ENCODE measurements around the gene MID1IP1.

MID1IP1 gene

DNA sequence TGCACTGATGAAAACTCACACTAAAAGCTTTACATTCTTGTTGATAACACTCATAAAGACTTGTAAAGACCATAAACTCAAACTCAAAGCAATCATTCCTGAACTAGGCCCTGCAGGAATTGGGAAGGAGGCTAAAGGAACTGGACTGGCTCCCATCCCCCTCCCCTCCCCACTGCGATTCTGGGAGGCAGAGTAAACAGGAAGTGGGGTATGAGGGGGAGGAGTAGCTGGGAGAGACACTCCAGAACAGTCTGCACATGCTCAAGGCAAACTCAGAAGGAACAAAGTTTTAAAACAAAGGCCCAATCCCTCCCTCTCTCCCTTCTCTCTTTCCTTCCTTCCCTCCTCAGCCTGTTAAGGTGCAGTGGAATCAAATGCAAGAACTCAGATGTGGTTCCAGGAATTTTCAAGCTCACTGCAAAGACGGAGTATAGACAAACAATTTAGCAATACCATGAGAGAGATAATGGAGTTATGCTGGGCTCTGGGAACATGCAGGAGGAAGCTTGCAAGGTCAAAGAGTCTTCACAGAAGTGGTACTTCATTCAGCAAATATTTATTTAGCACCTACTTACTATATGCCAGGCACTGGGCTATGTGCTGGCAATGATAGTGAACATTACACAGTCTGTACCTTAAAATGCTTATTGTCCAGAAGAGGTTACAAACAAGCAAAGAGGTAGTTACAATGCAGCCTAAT lies 15.9 kb downstream of the MID1IP1 start:
- DNase-seq: no peak

DNA sequence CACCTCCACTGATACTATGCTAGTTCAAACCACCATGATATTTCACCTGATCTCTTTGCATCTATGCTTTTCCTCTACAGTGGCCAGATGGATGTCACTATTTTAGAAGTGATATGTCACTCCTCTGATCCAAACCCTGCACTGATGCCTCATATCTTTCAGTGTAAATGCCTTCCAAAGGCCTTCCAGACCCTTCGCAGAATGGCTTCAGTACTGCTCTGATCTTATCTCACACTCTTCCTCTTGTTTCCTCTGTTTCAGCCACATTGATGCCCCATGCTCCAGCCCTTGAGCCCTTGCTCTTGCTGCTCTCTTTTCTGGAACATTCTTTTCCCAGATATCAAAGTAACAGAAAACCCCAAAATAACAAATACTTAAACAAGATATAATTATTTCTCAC lies 17.9 kb downstream of the MID1IP1 start:
- no peak for DNase-seq

- DNase-seq: no peak
Measured at GRCh38 chrX:38819709-38820108, 18.4 kb downstream of the MID1IP1 start.

DNA sequence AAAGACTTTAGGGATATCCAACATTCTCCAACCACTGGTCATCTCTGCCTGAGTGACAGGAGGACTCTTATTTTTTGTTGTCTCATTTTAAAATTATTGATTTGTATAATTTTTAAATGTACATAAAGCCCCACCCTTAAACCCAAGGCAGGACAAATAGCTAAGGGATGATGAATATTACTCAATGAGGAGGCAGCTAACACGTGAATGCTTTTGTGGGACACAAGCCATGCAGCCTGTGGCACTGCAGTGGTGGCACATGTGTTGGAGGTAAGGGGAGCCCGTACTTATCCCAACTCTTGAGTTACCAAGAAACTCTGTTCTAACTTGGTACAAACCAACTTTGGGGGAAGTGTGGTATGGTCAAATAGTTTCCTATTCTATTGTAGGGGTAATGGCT lies 19.5 kb downstream of the MID1IP1 start:
- DNase-seq: no peak

DNA sequence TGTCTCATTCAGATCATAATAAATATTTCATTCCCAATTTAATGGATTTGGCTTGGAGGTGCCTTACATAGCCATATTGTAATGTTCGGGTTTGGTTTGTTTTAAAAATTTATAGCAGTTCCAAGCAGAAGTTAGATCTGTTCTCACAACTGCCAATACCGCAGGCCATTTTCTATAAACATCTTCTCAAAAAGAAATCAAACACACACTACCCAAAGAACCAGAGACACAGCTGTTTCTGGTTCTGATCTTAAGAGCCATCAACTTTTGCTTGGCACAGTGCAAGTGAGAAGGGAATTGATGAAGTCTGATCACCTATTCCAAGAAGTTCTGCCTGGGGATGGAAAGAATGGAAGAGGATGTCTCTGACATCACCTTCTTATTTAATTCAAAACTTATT lies 22.9 kb downstream of the MID1IP1 start:
- no peak for DNase-seq

DNA sequence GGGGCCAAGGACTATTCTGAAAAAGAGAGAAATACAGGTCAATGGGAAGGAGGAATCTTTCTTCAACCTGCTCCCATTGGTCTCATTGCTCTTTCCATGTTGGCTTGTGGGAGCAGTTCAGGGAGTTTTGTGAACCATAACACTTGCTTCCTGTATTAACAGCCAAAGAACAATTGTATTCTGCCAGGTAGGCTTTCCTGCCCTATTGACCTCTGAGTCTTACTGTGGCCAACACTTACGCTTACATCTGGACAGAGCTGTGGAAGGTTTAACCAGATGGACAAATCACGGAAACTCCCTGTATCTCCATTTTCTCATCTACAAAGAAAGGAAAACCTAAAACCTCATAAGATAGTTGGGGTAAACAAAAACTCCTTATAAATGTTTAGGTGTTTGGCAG lies 30.7 kb downstream of the MID1IP1 start:
- DNase-seq: no peak

DNA sequence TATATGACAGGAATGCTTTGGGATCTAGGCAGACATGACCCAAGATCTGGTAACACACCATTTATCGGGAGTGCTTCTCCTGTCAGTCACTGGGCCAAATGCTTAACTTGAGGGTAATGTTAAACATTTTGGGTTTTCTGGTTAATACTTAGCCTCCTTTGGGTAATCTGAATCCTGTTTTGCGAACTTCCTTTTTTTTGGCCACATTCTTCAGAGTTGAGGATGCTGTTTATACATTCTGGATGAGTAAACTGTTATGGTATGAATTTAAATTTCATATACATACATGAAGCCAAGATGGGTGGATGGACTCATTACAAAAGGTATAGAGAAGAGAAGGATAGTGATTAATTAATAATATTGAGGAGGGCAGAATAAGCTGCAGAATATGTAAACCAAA lies 36.1 kb downstream of the MID1IP1 start:
- DNase-seq: no peak

GRCh38 chrX:38839277-38839676 lies 38.0 kb downstream of the MID1IP1 start:
- no peak for DNase-seq

GRCh38 chrX:38839944-38840343 lies 38.7 kb downstream of the MID1IP1 start:
- no peak for DNase-seq

DNA sequence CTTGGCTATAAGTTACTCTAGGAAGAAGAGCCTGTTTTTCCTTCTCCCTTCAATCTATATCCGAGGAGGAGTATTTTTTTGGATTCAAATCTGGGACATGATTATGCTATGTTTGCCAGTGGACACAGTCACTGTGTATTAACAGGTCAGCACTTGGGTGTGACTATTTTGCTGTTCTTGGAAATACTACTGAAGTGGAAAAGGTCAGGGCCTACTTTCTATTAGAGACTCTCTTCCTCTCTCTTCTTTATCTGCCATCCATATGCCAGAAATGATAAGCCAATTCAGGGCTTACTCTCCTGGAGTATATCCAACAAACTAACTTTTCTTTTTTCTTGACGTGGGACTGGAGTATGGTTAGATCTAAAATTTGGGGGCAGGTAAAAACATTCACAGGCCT lies 40.5 kb downstream of the MID1IP1 start:
- no peak for DNase-seq

DNA sequence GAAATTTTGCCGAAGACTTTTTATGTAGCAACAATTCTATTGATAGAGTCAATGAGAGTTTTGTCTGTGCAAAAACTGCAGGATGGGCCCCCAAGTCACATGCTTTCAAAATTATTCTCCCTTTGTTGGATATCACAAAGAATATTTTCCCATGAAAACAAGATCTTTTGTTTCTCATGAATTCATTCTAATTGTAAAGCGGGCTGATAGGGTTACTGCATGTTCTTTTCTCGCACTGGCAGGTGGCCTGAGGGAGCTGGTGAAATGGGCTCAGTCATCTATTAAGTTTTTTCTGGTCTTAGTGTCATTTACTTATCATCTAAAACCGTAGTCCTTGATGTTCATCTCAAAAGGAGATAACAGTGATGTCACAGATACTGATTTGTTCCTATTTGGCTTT lies 44.2 kb downstream of the MID1IP1 start:
- no peak for DNase-seq

- no peak for DNase-seq
Measured at GRCh38 chrX:38847206-38847902, 46.1 kb downstream of the MID1IP1 start.

DNA sequence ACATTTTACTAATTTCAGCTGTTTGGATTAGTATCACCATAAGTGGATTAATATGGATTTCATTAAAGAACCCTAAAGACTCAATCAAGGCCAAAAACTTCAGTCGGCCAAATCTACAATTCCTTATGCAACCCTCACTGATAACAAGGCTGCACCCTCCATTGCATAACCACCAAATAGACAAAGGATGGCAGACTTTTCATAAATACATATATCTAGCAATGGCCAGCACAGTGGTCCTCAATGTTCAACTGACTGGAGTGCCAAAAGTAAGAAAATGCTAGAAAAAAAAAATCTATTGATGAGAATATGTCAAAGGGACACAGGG lies 46.6 kb downstream of the MID1IP1 start:
- DNase-seq: no peak

DNA sequence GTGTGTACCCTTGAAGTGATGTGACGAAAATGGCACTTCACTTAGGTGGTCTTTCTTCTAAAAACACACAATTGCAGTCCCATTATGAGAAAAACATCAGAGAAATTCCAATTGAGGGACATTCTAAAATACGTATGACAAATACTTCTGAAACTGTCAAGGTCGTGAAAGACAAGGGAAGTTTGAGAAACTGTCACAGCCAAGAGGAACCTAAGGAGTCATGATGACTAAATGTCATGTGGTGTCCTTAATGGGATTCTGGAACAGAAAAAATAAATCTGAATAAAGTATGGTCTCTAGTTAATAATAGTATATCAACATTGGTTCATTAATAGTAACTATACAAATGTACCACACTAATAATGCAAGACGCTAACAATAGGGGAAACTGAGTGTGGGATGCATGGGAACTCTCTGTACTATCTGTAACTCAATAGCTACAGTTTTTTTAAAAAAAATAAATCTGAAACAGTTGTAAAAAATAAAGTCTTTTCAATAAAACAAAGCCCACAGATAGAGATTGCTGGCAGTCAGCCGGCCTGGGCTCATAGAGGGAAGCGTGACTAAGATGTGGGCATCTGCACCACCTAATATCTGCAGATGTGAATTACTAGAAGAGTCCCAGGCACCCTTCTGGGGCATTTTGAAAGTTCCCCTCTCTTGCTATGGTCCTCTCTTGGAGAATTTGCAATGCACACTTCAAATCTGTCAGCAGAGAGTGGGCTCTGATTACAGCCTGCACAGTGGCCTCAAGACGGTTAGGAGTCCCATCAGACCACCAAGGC lies 47.6 kb downstream of the MID1IP1 start:
- no peak for DNase-seq

DNA sequence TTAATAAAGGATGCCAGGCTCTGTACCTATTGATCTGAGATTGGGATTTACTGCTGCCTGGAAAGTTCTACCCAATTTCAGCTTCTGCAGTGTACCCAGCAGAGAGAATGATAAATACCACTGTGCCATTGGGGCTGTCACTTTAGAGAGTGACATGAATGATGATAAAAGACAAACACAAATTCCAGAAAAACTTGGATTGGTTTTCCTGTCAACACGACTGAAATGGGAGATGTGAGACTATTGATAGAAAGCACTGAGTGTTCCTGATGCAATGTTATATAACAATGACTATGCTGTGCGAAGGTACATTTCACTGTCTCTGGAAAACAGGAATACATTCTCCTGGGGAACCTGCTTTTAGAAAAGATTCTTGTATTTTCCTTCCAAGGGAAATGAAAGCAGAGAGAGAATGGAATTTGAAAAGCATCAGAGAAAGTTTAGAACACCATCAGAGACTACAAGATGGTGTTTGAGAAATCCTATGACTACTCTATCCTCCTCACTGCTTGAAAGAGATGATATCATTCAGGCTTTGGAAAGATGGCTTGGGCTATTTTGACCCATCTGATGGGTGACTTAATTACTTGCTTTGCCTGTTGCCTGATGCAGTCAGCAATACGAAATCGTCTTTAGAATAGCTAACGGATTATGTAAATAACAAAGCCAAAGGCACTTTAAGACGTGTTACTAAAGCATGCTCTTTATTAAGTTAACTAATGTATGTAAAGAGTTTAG lies 49.7 kb downstream of the MID1IP1 start:
- no peak for DNase-seq

DNA sequence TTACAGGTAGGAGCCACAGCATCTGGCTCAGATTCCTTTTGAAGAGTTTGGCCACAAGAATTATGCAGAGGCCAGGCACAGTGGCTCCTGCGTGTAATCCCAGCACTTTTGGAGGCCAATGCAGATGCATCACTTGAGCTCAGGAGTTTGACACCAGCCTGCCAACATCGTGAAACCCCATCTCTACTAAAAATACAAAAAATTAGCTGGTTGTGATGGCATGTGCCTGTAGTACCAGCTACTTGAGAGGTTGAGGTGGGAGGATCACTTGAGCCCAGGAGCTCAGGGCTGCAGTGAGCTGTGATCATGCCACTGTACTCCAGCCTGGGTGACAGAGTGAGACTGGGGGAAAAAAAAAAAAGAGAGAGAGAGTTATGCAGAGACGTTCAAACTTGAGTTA lies 53.0 kb downstream of the MID1IP1 start:
- DNase-seq: no peak

Measured in NCI-H1694 (cell line).